HG02610 (cell line): ENCODE data around the gene ADTRP.

Experiments
- ATAC-seq: cut with Tn5 transposase; IDR thresholded peaks from one replicate; pipeline ENCODE4 v1.9.1; 2021; ENCODE audit warnings: mild to moderate bottlenecking, moderate library complexity; ENCODE audit not compliant: unreplicated experiment

Gene ADTRP

GRCh38 chr6:11760015-11760473 is 18.6 kb downstream of the ADTRP start:
- ATAC-seq, result no peak

GRCh38 chr6:11758878-11759277 is 19.7 kb downstream of the ADTRP start:
- ATAC-seq, result no peak

- no peak for ATAC-seq
Measured at GRCh38 chr6:11756726-11757125, 21.9 kb downstream of the ADTRP start.

- no peak for ATAC-seq
Measured at GRCh38 chr6:11756292-11756691, 22.3 kb downstream of the ADTRP start.

- no peak for ATAC-seq
Measured at GRCh38 chr6:11755725-11756124, 22.9 kb downstream of the ADTRP start.

GRCh38 chr6:11754625-11755271 is 23.9 kb downstream of the ADTRP start:
- ATAC-seq, result no peak

- ATAC-seq, result no peak
Measured at GRCh38 chr6:11753798-11754197, 24.8 kb downstream of the ADTRP start.

- ATAC-seq, result no peak
Measured at GRCh38 chr6:11752360-11752759, 26.2 kb downstream of the ADTRP start.

- no peak for ATAC-seq
Measured at GRCh38 chr6:11750682-11751081, 27.9 kb downstream of the ADTRP start.

- ATAC-seq, result no peak
Measured at GRCh38 chr6:11748591-11749210, 29.9 kb downstream of the ADTRP start.

GRCh38 chr6:11747021-11747420 is 31.6 kb downstream of the ADTRP start:
- no peak for ATAC-seq

GRCh38 chr6:11744753-11745152 is 33.9 kb downstream of the ADTRP start:
- no peak for ATAC-seq

- ATAC-seq, result no peak
Measured at GRCh38 chr6:11744101-11744500, 34.5 kb downstream of the ADTRP start.

GRCh38 chr6:11740875-11741274 is 37.7 kb downstream of the ADTRP start:
- no peak for ATAC-seq

- no peak for ATAC-seq
Measured at GRCh38 chr6:11738661-11739375, 39.8 kb downstream of the ADTRP start.

- ATAC-seq, result no peak
Measured at GRCh38 chr6:11738234-11738633, 40.4 kb downstream of the ADTRP start.

- no peak for ATAC-seq
Measured at GRCh38 chr6:11736601-11737000, 42.0 kb downstream of the ADTRP start.

GRCh38 chr6:11734861-11735613 is 43.6 kb downstream of the ADTRP start:
- no peak for ATAC-seq

- peak; percentile 78 for ATAC-seq
Measured at GRCh38 chr6:11732036-11732631, 46.5 kb downstream of the ADTRP start.

GRCh38 chr6:11731423-11731822 is 47.2 kb downstream of the ADTRP start:
- ATAC-seq, result no peak

- ATAC-seq, result peak; percentile 53
Measured at GRCh38 chr6:11730641-11731040, 48.0 kb downstream of the ADTRP start.
